Smooth muscle cell (in vitro differentiated cells): ENCODE measurements around the gene HDAC9. TPM values are rescaled to one million over a fixed set of nuclear protein-coding genes. Genes with fewer than 3 reads are reported as not detected.

ENCODE experiments used
- DNase-seq: peaks from one replicate; lab custom pipeline; 2025; ENCODE audit not compliant: unreplicated experiment; lab: John Stamatoyannopoulos, UW
- H2AFZ ChIP-seq: fragments of 200-600 bp; sonication (generic); 2 replicates; pipeline ENCODE4 v1.6.0; 2016; ENCODE audit warnings: antibody characterized with exemption, low read depth, mild to moderate bottlenecking
- H3F3A ChIP-seq: fragments of 200-600 bp; sonication (generic); 2 replicates; pipeline ENCODE4 v1.6.0; 2017; ENCODE audit warnings: antibody characterized with exemption, low read depth
- H3K27ac ChIP-seq: fragments of 200-600 bp; sonication (generic); 2 replicates; pipeline ENCODE4 v1.5.1; 2016; ENCODE audit warnings: low read depth, mild to moderate bottlenecking
- H3K27me3 ChIP-seq: fragments of 200-600 bp; sonication (generic); 2 replicates; pipeline ENCODE4 v1.6.1; 2016; ENCODE audit warnings: low read depth, mild to moderate bottlenecking
- H3K36me3 ChIP-seq: fragments of 200-600 bp; sonication (generic); 2 replicates; pipeline ENCODE4 v1.5.1; 2016; ENCODE audit warnings: low read depth
- H3K4me1 ChIP-seq: fragments of 200-600 bp; sonication (generic); 2 replicates; pipeline ENCODE4 v1.5.1; 2016; ENCODE audit warnings: low read depth
- H3K4me2 ChIP-seq: fragments of 200-600 bp; sonication (generic); 2 replicates; pipeline ENCODE4 v1.6.0; 2016; ENCODE audit warnings: mild to moderate bottlenecking
- H3K4me3 ChIP-seq: fragments of 200-600 bp; sonication (generic); 2 replicates; pipeline ENCODE4 v1.5.1; 2016; ENCODE audit warnings: mild to moderate bottlenecking
- H3K79me2 ChIP-seq: fragments of 200-600 bp; sonication (generic); 2 replicates; pipeline ENCODE4 v1.6.0; 2016; ENCODE audit warnings: low read depth, mild to moderate bottlenecking
- H3K9ac ChIP-seq: fragments of 200-600 bp; sonication (generic); 2 replicates; pipeline ENCODE4 v1.6.0; 2016; ENCODE audit warnings: low read depth
- H3K9me3 ChIP-seq: fragments of 200-600 bp; sonication (generic); replicated peaks from 2 replicates; pipeline ENCODE4 v1.5.1; 2016; ENCODE audit warnings: low read depth
- H4K20me1 ChIP-seq: fragments of 200-600 bp; sonication (generic); 2 replicates; pipeline ENCODE4 v1.6.0; 2016; ENCODE audit warnings: low read depth
- CTCF ChIP-seq: fragments of 200-600 bp; sonication (generic); IDR thresholded peaks from 2 replicates; pipeline ENCODE4 v1.5.1; 2017; ENCODE audit warnings: borderline replicate concordance, mild to moderate bottlenecking, antibody characterized with exemption; ENCODE audit not compliant: insufficient read depth, poor library complexity, severe bottlenecking
- WGBS: methylation state at CpG from one replicate; pipeline ENCODE4 v1.1.7; 2016; ENCODE audit warnings: low lambda C conversion rate; 5-methylcytosine and 5-hydroxymethylcytosine counted together
- polyA plus RNA-seq: library from polyadenylated mRNA; unstranded; fragments of >200 nt; fragmentation: Nextera tagmentation; extraction: Ambion mirVana; gene quantifications from 2 replicates; pipeline ENCODE4 v1.2.1, GENCODE V29; 2016
- total RNA-seq: library from RNA; depleted of rRNA; stranded (reverse); fragments of >200 nt; gene quantifications from 2 replicates; pipeline ENCODE4 v1.2.3, GENCODE V29; 2014

The HDAC9 gene
- total and polyA plus RNA-seq, 2 experiments from 2014 or later, result 2.2 to 7.1 TPM

GRCh38 chr7:18849130-18849529 lies 353.6 kb downstream of the HDAC9 start:
- Histone ChIP-seq H3K4me2 (no peak overlapping the region), H3K4me1 (peaks cover 7% of the 10 kb centered on the region), H3K9ac (no peak overlapping the region), H3K79me2 (no peaks in the 10 kb centered on the region), H3K9me3 (no peaks in the 10 kb centered on the region), H2AFZ (no peak overlapping the region), H3K36me3 (no peaks in the 10 kb centered on the region), H3K4me3 (no peak overlapping the region), H3K27me3 (no peaks in the 10 kb centered on the region), H4K20me1 (no peaks in the 10 kb centered on the region), H3F3A (no peaks in the 10 kb centered on the region), H3K27ac (no peak overlapping the region)
- DNase-seq, result no peak
- TF ChIP-seq CTCF, result no peak
- WGBS, result 40% methylated on average over 1 of the region's 1 CpG

GRCh38 chr7:18855796-18856195 lies 360.2 kb downstream of the HDAC9 start:
- Histone ChIP-seq H2AFZ (no peak overlapping the region), H3F3A (no peaks in the 10 kb centered on the region), H3K27ac (no peak overlapping the region), H3K4me3 (no peak overlapping the region), H3K27me3 (no peaks in the 10 kb centered on the region), H3K4me1 (no peaks in the 10 kb centered on the region), H3K36me3 (no peaks in the 10 kb centered on the region), H3K4me2 (peak overlapping the region; percentile 56), H3K9ac (no peak overlapping the region), H3K9me3 (no peaks in the 10 kb centered on the region), H3K79me2 (no peaks in the 10 kb centered on the region), H4K20me1 (no peaks in the 10 kb centered on the region)
- no peak for TF ChIP-seq CTCF
- no peak for DNase-seq
- 31% methylated on average over 4 of the region's 4 CpGs for WGBS

GRCh38 chr7:18858232-18858631 lies 362.7 kb downstream of the HDAC9 start:
- Histone ChIP-seq H3K9ac (no peak overlapping the region), H4K20me1 (no peaks in the 10 kb centered on the region), H3K4me2 (no peak overlapping the region), H3K36me3 (no peaks in the 10 kb centered on the region), H3K4me1 (no peaks in the 10 kb centered on the region), H3K27me3 (no peaks in the 10 kb centered on the region), H3K27ac (no peak overlapping the region), H3K79me2 (no peaks in the 10 kb centered on the region), H3K4me3 (no peak overlapping the region), H3F3A (no peaks in the 10 kb centered on the region), H2AFZ (no peak overlapping the region), H3K9me3 (no peaks in the 10 kb centered on the region)
- WGBS, result 93% methylated on average over 3 of the region's 3 CpGs
- no peak for DNase-seq
- no peak for TF ChIP-seq CTCF

- H3K79me2 ChIP-seq, result no peaks in the 10 kb centered on the region
- H3K4me3 ChIP-seq, result no peak overlapping the region
- no peak for TF ChIP-seq CTCF
- H3K9me3 ChIP-seq, result no peaks in the 10 kb centered on the region
- no peak overlapping the region for H2AFZ ChIP-seq
- no peak overlapping the region for H3K4me2 ChIP-seq
- H3K9ac ChIP-seq, result no peak overlapping the region
- H3F3A ChIP-seq, result no peaks in the 10 kb centered on the region
- no peaks in the 10 kb centered on the region for H4K20me1 ChIP-seq
- H3K27me3 ChIP-seq, result no peaks in the 10 kb centered on the region
- no peak overlapping the region for H3K27ac ChIP-seq
- no peak for DNase-seq
- H3K36me3 ChIP-seq, result no peaks in the 10 kb centered on the region
- 83% methylated on average over 1 of the region's 1 CpG for WGBS
- H3K4me1 ChIP-seq, result no peaks in the 10 kb centered on the region
These were observed 363.8 kb downstream of the HDAC9 start for GRCh38 chr7:18859318-18859717.
